CD14-positive monocyte (primary cell): ENCODE measurements around the gene SLC26A4. TPM values are rescaled to one million over a fixed set of nuclear protein-coding genes. Genes with fewer than 3 reads are reported as not detected.

Source experiments
- DNase-seq, 3 donors: peaks; one replicate each; pipeline ENCODE4 v3.0.0-alpha.2; 2011 to 2022
- H2AFZ ChIP-seq: 2 replicates; pipeline ENCODE4 v1.6.0; 2012; ENCODE audit warnings: mild to moderate bottlenecking, low read depth, low read length, inconsistent platforms; ENCODE audit not compliant: insufficient read depth, poor library complexity, severe bottlenecking
- H3K27ac ChIP-seq, 2 donors: 1 replicate in 1 of 2; 2 replicates in 1 of 2; pipeline ENCODE4 v1.5.1; 2012 to 2013; ENCODE audit warnings: low read length in 2 of 2, control low read depth in 1 of 2, inconsistent platforms in 1 of 2, low read depth in 1 of 2, mild to moderate bottlenecking in 1 of 2
- H3K27me3 ChIP-seq, 2 donors: one replicate each; pipeline versions ENCODE4 v1.6.0 to v1.6.1; 2011 to 2013; ENCODE audit warnings: low read length in 2 of 2; ENCODE audit not compliant: control insufficient read depth in 2 of 2, insufficient read depth in 2 of 2
- H3K36me3 ChIP-seq, 2 donors: replicated peaks in 1 of 2; 1 replicate in 1 of 2; 2 replicates in 1 of 2; pipeline versions ENCODE4 v1.5.1 to v1.6.1; 2012 to 2013; ENCODE audit warnings: low read length in 2 of 2, control low read depth in 1 of 2, inconsistent platforms in 1 of 2, mild to moderate bottlenecking in 1 of 2; ENCODE audit not compliant: insufficient read depth in 2 of 2, control insufficient read depth in 1 of 2
- H3K4me1 ChIP-seq, 2 donors: 1 replicate in 1 of 2; 2 replicates in 1 of 2; pipeline versions ENCODE4 v1.5.1 to v1.6.1; 2012 to 2013; ENCODE audit warnings: low read length in 2 of 2, control low read depth in 1 of 2, inconsistent platforms in 1 of 2, mild to moderate bottlenecking in 1 of 2, moderate library complexity in 1 of 2; ENCODE audit not compliant: insufficient read depth in 2 of 2, control insufficient read depth in 1 of 2
- H3K4me2 ChIP-seq: replicated peaks from 2 replicates; pipeline ENCODE3; 2012; ENCODE audit warnings: low read length, moderate library complexity, mild to moderate bottlenecking; ENCODE audit not compliant: poor library complexity, severe bottlenecking; ENCODE audit errors: extremely low read depth
- H3K4me3 ChIP-seq, 3 experiments: fragments of 200-600 bp in 1 of 3; sonication (generic) in 1 of 3; replicated peaks in 1 of 3; 1 replicate in 2 of 3; 2 replicates in 1 of 3; pipeline ENCODE4 v1.5.1; 2011 to 2013; ENCODE audit warnings: low read length in 3 of 3, mild to moderate bottlenecking in 3 of 3, control low read depth in 2 of 3, low read depth in 2 of 3, inconsistent platforms in 1 of 3, moderate library complexity in 1 of 3
- H3K79me2 ChIP-seq: 2 replicates; pipeline ENCODE4 v1.6.0; 2012; ENCODE audit warnings: mild to moderate bottlenecking, control low read depth, inconsistent platforms, low read length, moderate library complexity; ENCODE audit not compliant: insufficient read depth
- H3K9ac ChIP-seq: 2 replicates; pipeline ENCODE4 v1.6.0; 2017; ENCODE audit warnings: low read length, mild to moderate bottlenecking; ENCODE audit not compliant: insufficient read depth, poor library complexity, severe bottlenecking
- H3K9me3 ChIP-seq, 2 donors: replicated peaks in 1 of 2; 1 replicate in 1 of 2; 2 replicates in 1 of 2; pipeline versions ENCODE4 v1.5.1 to v1.6.1; 2012 to 2013; ENCODE audit warnings: low read length in 2 of 2, control low read depth in 1 of 2; ENCODE audit not compliant: control insufficient read depth in 1 of 2, insufficient read depth in 1 of 2
- H4K20me1 ChIP-seq: 2 replicates; pipeline ENCODE4 v1.6.0; 2012; ENCODE audit warnings: mild to moderate bottlenecking, low read length, control low read depth, moderate library complexity; ENCODE audit not compliant: insufficient read depth
- H3K27ac Mint-ChIP-seq, 7 donors: one replicate each; pipeline ENCODE4 v1.8.0; 2020; ENCODE audit warnings: mild to moderate bottlenecking in 7 of 7, mixed read lengths in 7 of 7, moderate library complexity in 6 of 7, inconsistent platforms in 2 of 7
- H3K27me3 Mint-ChIP-seq, 3 donors: one replicate each; pipeline ENCODE4 v1.8.0; 2021 to 2022; ENCODE audit warnings: low read depth in 3 of 3, mild to moderate bottlenecking in 3 of 3, mixed read lengths in 3 of 3, moderate library complexity in 3 of 3, inconsistent platforms in 1 of 3
- H3K36me3 Mint-ChIP-seq, 2 donors: one replicate each; pipeline ENCODE4 v1.8.0; 2020; ENCODE audit warnings: mixed read lengths in 2 of 2, inconsistent platforms in 1 of 2, mild to moderate bottlenecking in 1 of 2
- H3K4me1 Mint-ChIP-seq: one replicate; pipeline ENCODE4 v1.8.0; 2020; ENCODE audit warnings: mild to moderate bottlenecking, mixed read lengths
- H3K4me3 Mint-ChIP-seq, 2 donors: one replicate each; pipeline ENCODE4 v1.8.0; 2020; ENCODE audit warnings: mild to moderate bottlenecking in 2 of 2, mixed read lengths in 2 of 2, moderate library complexity in 1 of 2
- H3K9me3 Mint-ChIP-seq, 7 donors: one replicate each; pipeline ENCODE4 v1.8.0; 2020 to 2022; ENCODE audit warnings: mixed read lengths in 7 of 7, mild to moderate bottlenecking in 6 of 7, moderate library complexity in 6 of 7, inconsistent platforms in 2 of 7
- WGBS: methylation state at CpG from one replicate; pipeline ENCODE4 v1.1.5; 2013; ENCODE audit warnings: missing lambda C conversion rate; ENCODE audit not compliant: insufficient coverage; 5-methylcytosine and 5-hydroxymethylcytosine counted together
- intact Hi-C, 2 donors: fragments of 100-400 bp; cut with micrococcal nuclease; formaldehyde crosslinking; loops; one replicate each; pipeline versions ENCODE4 v1.15.0 to v1.15.1; 2023
- polyA plus RNA-seq, 3 donors: library from polyadenylated mRNA; depleted of rRNA in 1 of 3; unstranded in 2 of 3; stranded (reverse) in 1 of 3; fragments of 300-500 nt in 2 of 3; fragments of >200 nt in 1 of 3; fragmentation: Illumina TruSeq in 2 of 3; gene quantifications; 1 replicate in 2 of 3; 2 replicates in 1 of 3; pipeline ENCODE4 v1.2.3, GENCODE V29; 2012 to 2021
- TF ChIP-seq, protein P1 (sequence below): fragments of 200-600 bp; IDR thresholded peaks from one replicate; pipeline ENCODE4 v1.8.0; 2022; ENCODE audit warnings: antibody characterized with exemption, mild to moderate bottlenecking

The SLC26A4 gene
- polyA plus RNA-seq, 3 donors, result 0.10 to 0.12 TPM; not detected in 1

DNA sequence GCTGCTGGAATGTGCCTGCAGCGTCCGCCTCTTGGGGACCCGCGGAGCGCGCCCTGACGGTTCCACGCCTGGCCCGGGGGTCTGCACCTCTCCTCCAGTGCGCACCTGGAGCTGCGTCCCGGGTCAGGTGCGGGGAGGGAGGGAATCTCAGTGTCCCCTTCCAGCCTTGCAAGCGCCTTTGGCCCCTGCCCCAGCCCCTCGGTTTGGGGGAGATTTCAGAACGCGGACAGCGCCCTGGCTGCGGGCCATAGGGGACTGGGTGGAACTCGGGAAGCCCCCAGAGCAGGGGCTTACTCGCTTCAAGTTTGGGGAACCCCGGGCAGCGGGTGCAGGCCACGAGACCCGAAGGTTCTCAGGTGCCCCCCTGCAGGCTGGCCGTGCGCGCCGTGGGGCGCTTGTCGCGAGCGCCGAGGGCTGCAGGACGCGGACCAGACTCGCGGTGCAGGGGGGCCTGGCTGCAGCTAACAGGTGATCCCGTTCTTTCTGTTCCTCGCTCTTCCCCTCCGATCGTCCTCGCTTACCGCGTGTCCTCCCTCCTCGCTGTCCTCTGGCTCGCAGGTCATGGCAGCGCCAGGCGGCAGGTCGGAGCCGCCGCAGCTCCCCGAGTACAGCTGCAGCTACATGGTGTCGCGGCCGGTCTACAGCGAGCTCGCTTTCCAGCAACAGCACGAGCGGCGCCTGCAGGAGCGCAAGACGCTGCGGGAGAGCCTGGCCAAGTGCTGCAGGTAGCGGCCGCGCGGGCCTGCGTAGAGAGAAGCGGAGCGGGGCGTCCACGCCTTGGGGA is 645 bp downstream of the SLC26A4 start:
- Histone ChIP-seq H3K27ac (no peak overlapping the region), H3K27me3 (peaks cover 52 to 58% of the 10 kb centered on the region in 2 donors), H3K4me1 (peaks cover 15 to 16% of the 10 kb centered on the region in 2 donors), H4K20me1 (no peaks in the 10 kb centered on the region), H3K4me3 (peak overlapping the region; percentile 6 to 64 (median 22)), H2AFZ (peak overlapping the region; percentile 61), H3K9me3 (peaks cover 0 to 23% of the 10 kb centered on the region in 2 donors), H3K9ac (no peak overlapping the region), H3K36me3 (no peaks in the 10 kb centered on the region), H3K4me2 (peak overlapping the region; percentile 63), H3K79me2 (no peaks in the 10 kb centered on the region)
- WGBS, result under 1% methylated on average over 71 of the region's 73 CpGs
- TF ChIP-seq, protein P1, sequence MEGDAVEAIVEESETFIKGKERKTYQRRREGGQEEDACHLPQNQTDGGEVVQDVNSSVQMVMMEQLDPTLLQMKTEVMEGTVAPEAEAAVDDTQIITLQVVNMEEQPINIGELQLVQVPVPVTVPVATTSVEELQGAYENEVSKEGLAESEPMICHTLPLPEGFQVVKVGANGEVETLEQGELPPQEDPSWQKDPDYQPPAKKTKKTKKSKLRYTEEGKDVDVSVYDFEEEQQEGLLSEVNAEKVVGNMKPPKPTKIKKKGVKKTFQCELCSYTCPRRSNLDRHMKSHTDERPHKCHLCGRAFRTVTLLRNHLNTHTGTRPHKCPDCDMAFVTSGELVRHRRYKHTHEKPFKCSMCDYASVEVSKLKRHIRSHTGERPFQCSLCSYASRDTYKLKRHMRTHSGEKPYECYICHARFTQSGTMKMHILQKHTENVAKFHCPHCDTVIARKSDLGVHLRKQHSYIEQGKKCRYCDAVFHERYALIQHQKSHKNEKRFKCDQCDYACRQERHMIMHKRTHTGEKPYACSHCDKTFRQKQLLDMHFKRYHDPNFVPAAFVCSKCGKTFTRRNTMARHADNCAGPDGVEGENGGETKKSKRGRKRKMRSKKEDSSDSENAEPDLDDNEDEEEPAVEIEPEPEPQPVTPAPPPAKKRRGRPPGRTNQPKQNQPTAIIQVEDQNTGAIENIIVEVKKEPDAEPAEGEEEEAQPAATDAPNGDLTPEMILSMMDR, result no peak
- no peak overlapping the region for H3K27ac Mint-ChIP-seq
- H3K27me3 Mint-ChIP-seq, result peaks cover 54 to 69% (median 62%) of the 10 kb centered on the region in 3 donors
- H3K4me1 Mint-ChIP-seq, result peaks cover 14% of the 10 kb centered on the region
- H3K36me3 Mint-ChIP-seq, result peaks cover 0 to 2% of the 10 kb centered on the region in 2 donors
- DNase-seq, result peak; percentile 3 to 13 (median 7)
- intact Hi-C loops, result no loop called here
- H3K4me3 Mint-ChIP-seq, result peak overlapping the region; percentile 80 to 94
- peaks cover 0 to 10% (median 0%) of the 10 kb centered on the region in 7 donors for H3K9me3 Mint-ChIP-seq

DNA sequence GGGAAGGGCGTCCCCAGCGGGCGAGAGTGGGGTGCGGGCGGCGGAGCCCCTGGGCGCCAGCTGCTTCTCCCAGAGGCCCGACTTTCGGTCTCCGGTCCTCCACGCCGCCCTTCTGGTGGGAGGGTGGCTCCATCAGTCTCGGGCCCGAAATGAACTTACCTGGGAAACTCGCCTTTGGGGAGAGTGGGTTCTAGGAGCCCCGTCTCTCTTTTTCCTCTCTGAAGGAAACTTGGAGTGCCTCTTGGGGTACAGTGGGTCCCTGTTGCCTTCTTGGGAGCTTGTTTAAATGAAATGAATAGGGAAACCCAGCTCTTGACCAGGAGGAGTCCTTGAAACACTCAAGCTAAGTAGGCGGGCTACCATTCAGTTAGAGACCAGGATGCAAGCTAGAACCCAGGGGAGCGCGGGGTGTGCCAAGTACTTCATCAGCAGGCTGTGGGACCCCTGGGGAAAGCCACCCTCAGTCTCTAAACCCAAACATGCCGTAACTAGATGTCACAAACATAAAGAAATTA is 1.3 kb downstream of the SLC26A4 start:
- no peaks in the 10 kb centered on the region for H4K20me1 ChIP-seq
- Mint-ChIP-seq H3K4me3 (peak overlapping the region; percentile 34 to 94), H3K27ac (no peak overlapping the region), H3K27me3 (peaks cover 54 to 69% (median 62%) of the 10 kb centered on the region in 3 donors), H3K4me1 (peaks cover 14% of the 10 kb centered on the region), H3K36me3 (peaks cover 0 to 2% of the 10 kb centered on the region in 2 donors), H3K9me3 (peaks cover 0 to 10% (median 0%) of the 10 kb centered on the region in 7 donors)
- peak overlapping the region; percentile 61 for H2AFZ ChIP-seq
- peaks cover 0 to 23% of the 10 kb centered on the region in 2 donors for H3K9me3 ChIP-seq
- no peak overlapping the region for H3K27ac ChIP-seq
- H3K4me2 ChIP-seq, result peak overlapping the region; percentile 63
- intact Hi-C loops, result no loop called here
- DNase-seq, result no peak
- H3K27me3 ChIP-seq, result peaks cover 52 to 58% of the 10 kb centered on the region in 2 donors
- TF ChIP-seq, protein P1, result no peak
- no peaks in the 10 kb centered on the region for H3K36me3 ChIP-seq
- H3K79me2 ChIP-seq, result no peaks in the 10 kb centered on the region
- 12% methylated on average over 14 of the region's 20 CpGs for WGBS
- peak overlapping the region in 2 of 3 experiments; percentile 22 to 64 for H3K4me3 ChIP-seq
- H3K9ac ChIP-seq, result no peak overlapping the region
- H3K4me1 ChIP-seq, result peaks cover 15 to 16% of the 10 kb centered on the region in 2 donors
